ENCODE data around the gene ABCA7.

ABCA7 gene

GRCh38 chr19:1088416-1089010, 48.6 kb downstream of the ABCA7 start:
- no peak for DNase-seq (ENCODE audit: low spot score)

GRCh38 chr19:1089126-1089771, 49.3 kb downstream of the ABCA7 start:
- no peak for DNase-seq (ENCODE audit: low spot score)

GRCh38 chr19:1089891-1090290, 50.0 kb downstream of the ABCA7 start:
- DNase-seq (ENCODE audit: low spot score): no peak

GRCh38 chr19:1090731-1091543, 51.0 kb downstream of the ABCA7 start:
- no peak for DNase-seq (ENCODE audit: low spot score)

- DNase-seq (ENCODE audit: low spot score): no peak
Observed at GRCh38 chr19:1091544-1092175, 51.8 kb downstream of the ABCA7 start.

GRCh38 chr19:1093330-1093729, 53.4 kb downstream of the ABCA7 start:
- no peak for DNase-seq (ENCODE audit: low spot score)

GRCh38 chr19:1093811-1094553, 54.1 kb downstream of the ABCA7 start:
- no peak for DNase-seq (ENCODE audit: low spot score)

- DNase-seq (ENCODE audit: low spot score): no peak
Observed at GRCh38 chr19:1094655-1094977, 54.7 kb downstream of the ABCA7 start.

GRCh38 chr19:1094978-1095701, 55.2 kb downstream of the ABCA7 start, which contains the start of gene POLR2E:
TSS of gene POLR2E (minus strand) at chr19:1095375. CDS start at chr19:1095315, 60 bp downstream.
- peak; percentile 98 for DNase-seq (ENCODE audit: low spot score)

- DNase-seq (ENCODE audit: low spot score): no peak
Observed at GRCh38 chr19:1097810-1098176, 57.9 kb downstream of the ABCA7 start.

GRCh38 chr19:1098177-1099051, 58.5 kb downstream of the ABCA7 start:
- no peak for DNase-seq (ENCODE audit: low spot score)

- DNase-seq (ENCODE audit: low spot score): peak; percentile 71
Observed at GRCh38 chr19:1101337-1101698, 61.4 kb downstream of the ABCA7 start.

GRCh38 chr19:1102407-1103131, 62.7 kb downstream of the ABCA7 start:
- DNase-seq (ENCODE audit: low spot score): peak; percentile 94

GRCh38 chr19:1103132-1103707, 63.3 kb downstream of the ABCA7 start:
- no peak for DNase-seq (ENCODE audit: low spot score)

GRCh38 chr19:1103708-1104310, 63.9 kb downstream of the ABCA7 start, which contains the start of gene GPX4:
TSS of gene GPX4 (plus strand) at chr19:1103994. CDS start at chr19:1104044, 50 bp downstream.
- DNase-seq (ENCODE audit: low spot score): peak; percentile 99

- peak; percentile 61 for DNase-seq (ENCODE audit: low spot score)
Observed at GRCh38 chr19:1104311-1105007, 64.6 kb downstream of the ABCA7 start.

GRCh38 chr19:1105008-1105872, 65.3 kb downstream of the ABCA7 start:
- DNase-seq (ENCODE audit: low spot score): no peak
